Stimulated activated naive CD8-positive, alpha-beta T cell treated with anti-CD3 and anti-CD28 coated beads, Interleukin-15, amount 100 ng/mL, for 72 hours (primary cell): ENCODE measurements around the gene RILPL1.
"Not testable (repeated sequence)": the region's sequence is repeated elsewhere in the genome, so short reads cannot be mapped to it uniquely, and the experiment has no call there.

ENCODE experiments used
- ATAC-seq: fragments of 150-1000 bp; cut with Tn5 transposase; 2 replicates; pipeline ENCODE4 v1.10.0; 2021; ENCODE audit warnings: mild to moderate bottlenecking, moderate library complexity
- DNase-seq, 2 donors: peaks; one replicate each; pipeline ENCODE4 v3.0.0; 2021 to 2022
- H3K27ac Mint-ChIP-seq, 2 donors: one replicate each; pipeline ENCODE4 v1.8.0; 2022; ENCODE audit warnings: mild to moderate bottlenecking in 2 of 2, mixed read lengths in 2 of 2, moderate library complexity in 2 of 2
- H3K27me3 Mint-ChIP-seq: one replicate; pipeline ENCODE4 v1.8.0; 2022; ENCODE audit warnings: mixed read lengths
- H3K4me1 Mint-ChIP-seq: one replicate; pipeline ENCODE4 v1.8.0; 2022; ENCODE audit warnings: mild to moderate bottlenecking, mixed read lengths
- H3K4me3 Mint-ChIP-seq, 2 donors: one replicate each; pipeline ENCODE4 v1.8.0; 2022; ENCODE audit warnings: mild to moderate bottlenecking in 2 of 2, mixed read lengths in 2 of 2, moderate library complexity in 1 of 2
- H3K9me3 Mint-ChIP-seq, 2 donors: one replicate each; pipeline ENCODE4 v1.8.0; 2022; ENCODE audit warnings: mixed read lengths in 2 of 2

The RILPL1 gene

DNA sequence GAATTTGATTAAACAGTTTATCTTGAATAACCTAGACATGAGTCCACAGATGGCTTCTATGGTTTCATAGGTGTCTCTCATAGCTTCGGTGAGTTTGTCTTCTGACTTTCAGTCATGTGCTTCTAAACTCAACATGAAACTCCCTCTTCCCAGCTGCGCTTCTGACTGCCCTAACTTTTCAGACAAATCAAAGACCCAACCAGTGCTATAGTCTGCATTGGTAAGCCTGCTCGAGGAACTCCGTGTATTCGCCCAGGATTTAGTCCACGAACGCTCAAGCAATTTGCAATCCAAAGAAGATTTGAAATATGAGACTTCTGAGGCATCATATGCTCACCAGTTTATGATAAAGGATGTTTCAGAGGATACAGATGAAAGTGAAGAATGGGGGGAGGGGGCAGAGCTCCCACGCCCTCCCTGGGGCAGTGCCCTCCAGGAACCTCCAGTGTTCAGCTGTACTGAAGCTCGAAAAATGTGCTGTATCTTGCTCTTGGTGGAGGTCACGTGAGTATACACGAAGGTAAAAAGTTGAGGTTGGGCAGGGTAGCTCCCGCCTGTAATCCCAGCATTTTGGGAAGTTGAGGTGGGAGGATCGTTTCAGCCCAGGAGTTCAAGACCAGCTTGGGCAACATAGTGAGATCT, 91.9 kb downstream of the RILPL1 start:
- Mint-ChIP-seq H3K27me3 (no peaks in the 10 kb centered on the region), H3K4me3 (no peak overlapping the region), H3K9me3 (no peaks in the 10 kb centered on the region), H3K4me1 (peaks cover 12% of the 10 kb centered on the region), H3K27ac (no peak overlapping the region)
- DNase-seq (no peak), ATAC-seq (no peak)

DNA sequence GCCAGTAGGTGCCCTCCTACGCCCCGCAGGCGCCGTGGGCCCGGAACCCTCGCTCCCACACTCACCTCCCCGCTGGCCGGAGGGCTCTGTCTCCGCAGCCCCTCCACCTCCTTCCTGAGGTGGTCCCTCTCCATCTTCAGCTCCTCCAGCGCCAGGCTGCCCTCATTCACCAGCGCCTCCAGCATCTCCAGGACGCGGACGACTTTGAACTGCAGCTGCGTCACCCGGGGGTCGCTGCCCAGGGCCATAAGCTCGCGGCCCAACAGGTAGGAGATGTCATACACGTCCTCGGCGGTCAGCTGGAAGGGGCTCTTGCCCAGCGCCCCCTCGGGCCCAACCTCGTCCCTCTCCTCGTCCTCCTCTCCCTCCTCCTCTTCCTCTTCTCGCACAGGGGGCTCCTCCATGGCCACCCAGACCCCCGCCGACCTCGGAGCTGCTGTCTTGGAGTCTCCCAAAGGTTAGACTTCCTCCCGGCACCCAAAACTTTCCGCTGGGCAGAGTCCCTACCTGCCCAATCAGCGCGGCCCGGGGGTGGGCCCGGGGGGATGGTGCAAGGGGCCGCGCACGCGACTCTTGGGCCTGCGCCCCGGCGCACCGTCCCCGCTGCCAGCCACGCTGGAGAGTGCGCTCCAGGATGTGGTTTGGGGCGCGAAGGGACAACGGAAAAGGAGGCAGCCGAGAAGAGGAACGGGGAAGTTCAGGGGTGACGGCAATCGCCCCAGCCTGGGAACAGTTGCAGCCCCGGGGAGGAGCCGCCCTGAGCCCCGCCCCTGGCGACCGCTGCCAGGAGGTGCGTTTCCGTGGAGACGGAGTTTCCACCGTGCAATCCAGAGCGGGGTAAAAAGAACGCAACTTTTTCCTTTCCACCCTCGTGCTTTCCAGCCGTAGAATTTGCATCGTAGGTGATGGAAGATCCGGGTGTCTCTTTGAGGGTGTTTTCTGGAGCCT, 97.2 kb downstream of the RILPL1 start, which contains the start of gene RILPL2:
Gene RILPL2 (minus strand): TSS at position 668 of the 948 bp plus-strand sequence. CDS start 264 bp downstream, at position 404.
- Mint-ChIP-seq H3K27ac (peak within 1 kb of the TSS; percentile 95 to 98), H3K4me3 (peak within 1 kb of the TSS; percentile 94 to 99), H3K9me3 (no peaks in the 10 kb centered on the region), H3K27me3 (no peaks in the 10 kb centered on the region), H3K4me1 (peaks cover 56% of the 10 kb centered on the region)
- peak; percentile 91 for ATAC-seq
- DNase-seq = peak; percentile 85 to 95

DNA sequence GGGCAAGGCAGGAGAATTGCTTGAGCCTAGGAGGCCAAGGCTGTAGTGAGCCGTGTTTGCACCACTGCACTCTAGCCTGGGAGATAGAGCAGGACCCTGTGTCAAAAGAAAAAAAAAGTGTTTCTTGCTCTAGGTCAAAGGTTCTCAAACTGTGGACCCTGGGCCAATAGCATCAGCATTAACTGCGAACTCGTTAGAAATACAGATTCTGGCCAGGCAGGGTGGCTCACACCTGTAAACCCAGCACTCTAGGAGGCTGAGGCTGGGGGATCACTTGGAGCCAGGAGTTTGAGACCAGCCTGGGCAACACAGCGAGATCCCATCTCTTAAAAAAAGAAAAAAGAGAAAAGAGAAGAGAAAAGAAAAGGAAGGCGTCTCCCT, 97.9 kb downstream of the RILPL1 start:
- H3K9me3 Mint-ChIP-seq = no peaks in the 10 kb centered on the region
- H3K4me3 Mint-ChIP-seq = peak overlapping the region; percentile 94 to 99
- H3K4me1 Mint-ChIP-seq = peaks cover 62% of the 10 kb centered on the region
- ATAC-seq (no peak), DNase-seq (no peak)
- peak overlapping the region; percentile 95 to 98 for H3K27ac Mint-ChIP-seq
- no peaks in the 10 kb centered on the region for H3K27me3 Mint-ChIP-seq

DNA sequence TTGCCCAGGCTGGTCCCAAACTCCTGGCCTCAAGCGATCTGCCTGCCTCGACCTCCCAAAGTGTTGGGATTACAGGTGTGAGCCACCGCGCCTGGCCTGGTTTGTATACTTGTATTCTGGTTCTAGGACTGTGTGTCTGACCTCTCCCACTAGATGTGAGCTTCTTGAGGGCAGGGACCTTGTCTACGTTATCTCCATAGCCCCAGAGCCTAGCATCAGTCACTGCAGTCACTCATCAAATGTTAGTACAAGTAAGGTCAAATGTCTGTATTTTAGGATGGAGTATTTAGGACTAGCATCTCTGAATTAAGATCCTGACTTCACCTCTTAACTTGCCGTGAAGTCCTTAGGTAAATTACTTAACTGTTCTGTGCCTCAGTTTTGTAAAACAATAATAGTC, 99.9 kb downstream of the RILPL1 start:
- H3K4me1 Mint-ChIP-seq = peaks cover 72% of the 10 kb centered on the region

DNA sequence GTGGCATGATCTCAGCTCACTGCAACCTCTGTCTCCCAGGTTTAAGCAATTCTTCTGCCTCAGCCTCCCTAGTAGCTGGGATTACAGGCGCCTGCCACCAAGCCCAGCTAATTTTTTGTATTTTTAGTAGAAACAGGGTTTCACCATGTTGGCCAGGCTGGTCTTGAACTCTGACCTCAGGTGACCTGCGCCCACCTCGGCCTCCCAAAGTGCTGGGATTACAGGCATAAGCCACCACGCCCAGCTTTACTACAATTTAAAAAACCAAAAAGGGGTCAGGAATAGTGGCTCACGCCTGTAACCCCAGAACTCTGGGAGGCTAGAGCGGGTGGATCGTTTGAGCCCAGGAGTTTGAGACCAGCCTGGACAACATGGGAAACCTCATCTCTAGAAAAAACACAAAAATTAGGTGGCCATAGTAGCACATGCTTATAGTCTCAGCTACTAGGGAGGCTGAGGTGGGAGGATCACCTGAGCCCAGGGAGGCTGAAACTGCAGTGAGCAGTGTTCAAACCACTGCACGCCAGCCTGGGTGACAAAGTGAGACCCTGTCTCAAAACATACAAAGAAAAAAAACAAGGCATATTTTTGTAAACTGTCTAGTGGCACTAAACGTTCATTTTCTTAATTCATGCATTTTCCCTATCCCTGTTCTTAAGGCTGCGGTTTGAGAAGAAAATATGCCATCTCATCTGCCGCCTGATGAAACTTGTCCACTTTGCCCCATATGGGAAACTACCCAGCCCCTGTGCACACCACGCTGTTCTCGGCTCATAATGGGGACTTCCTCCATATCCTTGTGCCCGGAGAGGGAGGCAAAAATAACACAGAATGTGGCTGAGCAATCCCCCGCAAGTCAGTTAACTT, 101.3 kb downstream of the RILPL1 start:
- ATAC-seq (peak; percentile 47), DNase-seq (peak in 1 of 2 donors; percentile 62)
- Mint-ChIP-seq H3K4me1 (peaks cover 78% of the 10 kb centered on the region), H3K4me3 (peak overlapping the region; percentile 94 to 99), H3K27ac (peak overlapping the region; percentile 89 to 91)
- H3K27me3 Mint-ChIP-seq, H3K9me3 Mint-ChIP-seq: not testable (repeated sequence)

More for the DNA sequence above, 99.9 kb downstream of the RILPL1 start:
- DNase-seq (no peak), ATAC-seq (no peak)
- H3K9me3 Mint-ChIP-seq = no peaks in the 10 kb centered on the region
- H3K4me3 Mint-ChIP-seq = peak overlapping the region; percentile 94 to 99
- no peaks in the 10 kb centered on the region for H3K27me3 Mint-ChIP-seq
- peak overlapping the region; percentile 57 to 81 for H3K27ac Mint-ChIP-seq

DNA sequence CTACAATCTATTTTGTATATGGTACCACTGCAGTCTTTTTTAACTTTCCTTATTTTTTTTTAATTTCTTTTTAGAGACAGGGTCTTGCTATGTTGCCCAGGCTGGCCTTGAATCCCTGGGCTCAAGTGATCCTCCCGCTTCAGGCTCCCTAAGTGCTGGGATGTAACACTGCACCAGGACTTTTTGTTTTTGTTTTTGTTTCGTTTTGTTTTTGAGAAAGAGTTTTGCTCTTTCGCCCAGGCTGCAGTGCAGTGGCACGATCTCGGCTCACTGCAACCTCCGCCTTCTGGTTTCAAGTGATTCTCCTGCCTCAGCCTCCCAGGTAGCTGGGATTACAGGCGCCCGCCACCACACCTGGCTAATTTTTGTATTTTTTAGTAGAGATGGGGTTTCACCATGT, 104.4 kb downstream of the RILPL1 start:
- H3K4me3 Mint-ChIP-seq = not testable (repeated sequence)

DNA sequence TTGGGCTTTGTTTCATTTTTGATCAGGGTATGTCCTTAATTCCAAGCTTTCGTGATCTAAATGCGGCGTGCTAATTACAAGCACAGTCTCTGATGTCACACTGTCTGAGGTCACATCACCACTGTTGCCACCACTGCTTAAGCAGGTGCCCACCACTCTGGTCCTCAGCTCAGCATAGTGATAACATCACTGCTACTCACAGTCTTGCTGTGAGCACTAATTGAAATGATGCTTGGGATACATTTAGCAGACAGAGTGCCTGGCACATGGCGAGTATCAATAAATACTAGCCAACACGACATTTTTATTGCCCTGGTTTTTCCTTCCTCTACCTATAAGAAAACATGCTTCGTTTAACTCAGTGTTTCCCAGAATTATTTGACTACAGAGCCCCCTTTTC, 104.9 kb downstream of the RILPL1 start:
- DNase-seq = no peak
- no peak for ATAC-seq
- no peaks in the 10 kb centered on the region for H3K9me3 Mint-ChIP-seq
- H3K4me3 Mint-ChIP-seq = no peak overlapping the region
- no peaks in the 10 kb centered on the region for H3K27me3 Mint-ChIP-seq
- peaks cover 55% of the 10 kb centered on the region for H3K4me1 Mint-ChIP-seq
- peak overlapping the region; percentile 34 to 89 for H3K27ac Mint-ChIP-seq

More for the DNA sequence above, 104.4 kb downstream of the RILPL1 start:
- H3K27me3 Mint-ChIP-seq, DNase-seq, H3K9me3 Mint-ChIP-seq, ATAC-seq: not testable (repeated sequence)
- peak overlapping the region in 1 of 2 donors; percentile 89 for H3K27ac Mint-ChIP-seq
- H3K4me1 Mint-ChIP-seq = peaks cover 60% of the 10 kb centered on the region

DNA sequence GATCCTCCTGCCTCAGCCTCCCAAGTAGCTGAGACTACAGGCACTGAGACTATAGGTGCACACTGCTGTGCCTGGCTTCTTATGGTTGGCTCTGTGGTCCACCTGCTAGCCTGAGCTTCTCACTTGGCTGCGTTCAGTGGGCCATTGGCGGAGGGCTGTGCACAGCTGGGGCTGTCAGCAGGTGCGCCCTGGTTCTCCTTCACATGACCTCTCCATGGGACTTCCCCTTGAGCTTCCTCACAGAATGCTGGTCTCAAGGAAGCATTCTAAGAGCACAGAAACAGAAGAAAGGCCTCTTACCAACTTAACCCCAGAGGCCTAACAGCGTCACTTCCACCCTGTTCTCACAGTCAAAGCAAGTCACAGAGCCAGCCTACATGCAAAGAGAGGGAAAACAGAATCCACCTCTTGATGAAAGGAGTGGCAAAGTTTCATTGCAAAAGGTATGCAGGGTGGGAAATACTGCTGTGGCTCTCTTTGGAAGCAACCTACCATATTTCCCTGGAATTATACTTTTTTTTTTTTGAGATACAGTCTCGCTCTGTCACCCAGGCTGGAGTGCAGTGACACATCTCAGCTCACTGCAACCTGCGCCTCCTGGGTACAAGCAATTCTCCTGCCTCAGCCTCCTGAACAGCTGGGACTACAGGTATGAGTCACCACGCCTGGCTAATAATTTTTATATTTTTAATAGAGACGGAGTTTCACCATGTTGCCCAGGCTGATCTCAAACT, 106.3 kb downstream of the RILPL1 start:
- Mint-ChIP-seq H3K4me1 (peaks cover 41% of the 10 kb centered on the region), H3K4me3 (peak overlapping the region; percentile 53 to 67), H3K27ac (peak overlapping the region; percentile 88 to 93), H3K9me3 (no peaks in the 10 kb centered on the region), H3K27me3 (no peaks in the 10 kb centered on the region)
- peak in 1 of 2 donors; percentile 31 for DNase-seq
- ATAC-seq = peak; percentile 85

DNA sequence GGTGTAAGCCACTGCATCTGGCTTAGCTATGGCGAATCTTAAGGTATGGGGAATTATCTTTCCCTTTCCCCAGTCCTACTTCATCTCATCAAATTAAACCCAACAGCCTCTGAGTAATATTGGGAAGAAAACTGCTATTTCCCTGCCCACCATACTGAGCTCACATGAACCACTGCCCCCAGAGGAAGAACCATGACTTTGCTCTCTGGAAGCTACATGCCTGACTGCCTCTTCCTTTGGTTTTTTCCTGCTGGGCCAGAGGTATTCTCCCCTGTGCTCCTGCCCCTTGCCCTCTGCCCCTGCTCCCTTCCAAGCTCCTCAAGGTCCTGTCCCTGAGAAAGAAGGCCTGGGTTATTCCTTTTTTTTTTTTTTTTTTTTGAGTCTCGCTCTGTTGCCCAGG, 112.2 kb downstream of the RILPL1 start:
- H3K4me1 Mint-ChIP-seq = no peaks in the 10 kb centered on the region
- ATAC-seq = no peak
- no peak overlapping the region for H3K27ac Mint-ChIP-seq
- no peaks in the 10 kb centered on the region for H3K27me3 Mint-ChIP-seq
- H3K4me3 Mint-ChIP-seq = no peak overlapping the region
- no peak for DNase-seq
- H3K9me3 Mint-ChIP-seq = no peaks in the 10 kb centered on the region
